GM18519 (cell line): Measurements from ENCODE around the gene FCF1.
"Not testable (repeated sequence)": the region's sequence is repeated elsewhere in the genome, so short reads cannot be mapped to it uniquely, and the experiment has no call there.

Source experiments
- ATAC-seq: cut with Tn5 transposase; IDR thresholded peaks from one replicate; pipeline ENCODE4 v1.9.1; 2021; ENCODE audit warnings: mild to moderate bottlenecking, moderate library complexity; ENCODE audit not compliant: unreplicated experiment, low FRiP score

FCF1 gene

DNA sequence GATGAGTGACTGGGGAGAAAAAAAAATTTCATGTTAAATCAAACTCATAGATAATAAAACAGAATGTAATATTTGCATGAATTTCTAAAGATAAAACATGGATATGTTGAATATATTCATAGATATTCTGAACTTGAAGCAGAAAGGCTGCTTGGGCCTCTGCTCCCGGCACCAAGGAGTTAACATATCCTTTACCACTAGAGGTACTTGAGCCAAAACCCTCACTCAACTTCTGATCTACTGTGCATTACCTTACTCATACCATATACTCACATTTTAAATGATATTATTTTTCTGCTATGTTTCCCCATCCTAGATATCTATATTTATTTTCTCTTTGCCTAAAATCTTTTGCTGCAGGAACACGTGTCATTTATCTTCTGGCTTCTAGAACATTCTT, 15.0 kb upstream of the FCF1 start:
- no peak for ATAC-seq

- no peak for ATAC-seq
Observed at GRCh38 chr14:74698465-74698864, 14.5 kb upstream of the FCF1 start.

GRCh38 chr14:74702293-74702692, 10.7 kb upstream of the FCF1 start:
- ATAC-seq: no peak

- no peak for ATAC-seq
Observed at GRCh38 chr14:74703043-74703442, 9.9 kb upstream of the FCF1 start.

- no peak for ATAC-seq
Observed at GRCh38 chr14:74704656-74705055, 8.3 kb upstream of the FCF1 start.

DNA sequence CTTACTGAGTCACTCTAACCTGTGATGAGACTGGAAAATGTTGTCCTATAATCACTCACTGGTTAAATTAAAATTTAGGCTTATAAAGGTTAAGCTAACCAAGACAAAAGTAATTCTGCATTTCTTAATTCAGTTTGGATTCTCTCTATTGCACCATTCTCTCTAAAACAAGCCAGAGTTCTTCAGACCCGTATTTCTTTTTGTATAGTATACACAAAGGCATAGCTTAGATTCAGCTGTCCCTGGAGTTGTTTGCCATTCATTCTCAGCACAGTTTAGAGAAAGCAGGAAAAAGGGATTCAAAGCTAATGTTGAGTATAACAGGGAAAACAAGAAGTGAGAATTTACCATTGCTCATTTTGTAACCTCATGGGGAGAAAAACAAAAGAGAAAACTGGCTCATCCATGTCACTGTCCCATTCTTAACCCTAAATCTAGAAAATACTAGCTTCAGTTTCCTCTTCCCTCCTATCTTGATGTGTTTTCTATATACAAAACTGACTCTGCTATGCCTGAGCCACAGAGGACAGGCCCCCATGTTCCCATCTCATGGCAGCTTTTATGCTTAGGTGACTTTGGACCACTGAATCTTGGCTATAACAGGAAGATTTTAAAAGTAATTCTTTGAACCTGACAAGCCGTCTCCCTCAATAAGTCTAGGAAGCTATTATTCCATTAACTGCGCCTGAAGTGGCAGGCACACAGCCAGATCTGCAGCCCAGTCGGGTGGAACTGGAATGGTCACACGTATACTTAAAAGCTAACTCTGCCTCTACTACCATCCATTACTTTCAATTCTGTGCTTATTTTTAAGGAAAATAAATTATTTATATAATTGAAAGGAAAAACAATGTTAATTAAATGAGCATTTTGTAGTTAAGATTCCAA, 7.1 kb upstream of the FCF1 start:
- ATAC-seq: no peak

- ATAC-seq: no peak
Observed at GRCh38 chr14:74710480-74710879, 2.5 kb upstream of the FCF1 start.

DNA sequence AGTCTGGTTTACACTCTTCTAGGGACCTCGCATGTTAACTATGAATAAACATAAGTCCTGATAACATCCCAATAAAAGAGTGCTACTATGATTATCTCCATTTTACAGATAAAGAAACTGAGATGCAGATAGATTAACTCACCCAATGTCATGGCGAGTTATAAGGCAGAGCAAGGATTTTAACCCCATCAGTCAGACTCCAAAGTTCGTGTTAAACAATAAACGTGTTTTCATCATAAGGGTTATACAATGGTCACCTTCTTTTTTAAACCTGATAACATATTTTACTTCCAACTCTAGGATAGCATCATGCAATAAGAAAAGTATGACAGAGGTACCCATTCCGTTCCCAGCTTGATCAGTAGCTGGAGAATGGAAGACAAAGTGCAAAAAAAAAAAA, 1.3 kb upstream of the FCF1 start:
- ATAC-seq: no peak

DNA sequence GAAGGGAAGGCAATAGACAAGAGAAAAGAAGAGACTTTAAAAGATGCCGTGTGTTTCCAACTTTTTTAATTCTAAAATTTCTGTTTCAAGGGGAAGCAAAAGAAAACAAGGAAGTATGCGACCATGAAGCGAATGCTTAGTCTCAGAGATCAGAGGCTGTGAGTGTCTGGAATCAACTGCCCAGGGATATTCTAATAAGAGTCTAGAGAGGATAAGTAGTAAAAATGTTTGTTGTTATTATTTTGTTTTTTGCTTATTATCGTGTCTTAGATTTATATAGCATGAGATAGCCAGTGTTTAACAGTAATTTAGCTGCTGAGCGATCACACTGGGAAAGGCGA, 421 bp downstream of the FCF1 start:
- ATAC-seq: no peak

DNA sequence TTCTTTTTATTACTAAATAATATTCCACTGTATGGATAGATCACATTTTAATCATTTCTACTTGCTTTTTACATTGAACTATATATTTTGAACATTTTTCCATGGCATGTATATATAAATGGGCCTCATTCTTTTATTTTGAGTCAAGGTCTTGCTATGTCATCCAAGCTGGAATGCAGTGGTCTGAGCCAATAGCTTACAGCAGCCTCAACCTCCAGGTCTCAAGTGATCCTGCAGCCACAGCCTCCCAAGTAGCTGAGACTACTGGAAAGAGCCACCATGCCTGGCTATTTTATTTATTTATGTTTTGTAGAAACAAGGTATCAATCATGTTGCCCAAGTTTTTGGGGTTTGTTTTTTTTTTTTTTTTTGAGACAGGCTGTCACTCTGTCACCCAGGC, 7.6 kb downstream of the FCF1 start:
- no peak for ATAC-seq

DNA sequence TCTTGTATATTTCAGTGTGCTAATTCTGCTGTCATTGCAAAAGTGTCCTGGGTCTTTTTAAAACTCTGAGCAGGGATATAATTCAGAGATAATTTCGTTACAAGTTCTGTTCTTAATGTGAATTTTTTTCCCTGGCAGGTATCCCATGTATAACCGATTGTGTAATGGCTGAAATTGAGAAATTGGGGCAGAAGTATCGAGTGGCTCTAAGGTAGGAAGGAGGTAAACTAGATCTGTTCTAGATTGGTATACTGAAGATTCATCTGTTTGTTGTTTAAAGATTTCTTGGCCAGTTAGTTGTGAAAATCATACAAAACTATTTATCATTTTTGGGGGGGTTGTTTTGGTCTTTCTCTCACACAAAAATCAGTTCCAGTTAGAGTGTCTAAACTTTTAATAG, 10.2 kb downstream of the FCF1 start:
- no peak for ATAC-seq

DNA sequence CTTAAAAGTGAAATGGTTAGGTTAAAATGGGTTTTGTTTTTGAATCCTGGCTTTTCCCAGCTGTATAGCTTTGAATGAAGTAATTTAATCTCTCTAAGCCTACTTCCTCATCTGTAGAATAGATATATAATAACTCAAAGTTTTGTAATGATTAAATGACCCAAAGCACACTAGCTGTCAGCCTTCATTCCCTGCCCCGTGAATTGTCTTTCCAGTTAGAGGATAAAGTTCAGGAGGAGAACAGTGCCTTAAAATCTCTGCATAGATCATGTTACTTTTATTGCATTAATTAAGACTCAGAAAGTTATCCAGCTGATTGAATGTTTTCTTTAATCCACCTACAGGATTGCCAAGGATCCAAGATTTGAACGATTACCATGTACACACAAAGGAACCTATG, 19.4 kb downstream of the FCF1 start:
- no peak for ATAC-seq

GRCh38 chr14:74733221-74733620, 20.3 kb downstream of the FCF1 start:
- ATAC-seq: no peak

- ATAC-seq: no peak
Observed at GRCh38 chr14:74735125-74735524, 22.2 kb downstream of the FCF1 start.

GRCh38 chr14:74737753-74738325, 24.9 kb downstream of the FCF1 start:
- no peak for ATAC-seq

- ATAC-seq: no peak
Observed at GRCh38 chr14:74739293-74740030, 26.5 kb downstream of the FCF1 start.

DNA sequence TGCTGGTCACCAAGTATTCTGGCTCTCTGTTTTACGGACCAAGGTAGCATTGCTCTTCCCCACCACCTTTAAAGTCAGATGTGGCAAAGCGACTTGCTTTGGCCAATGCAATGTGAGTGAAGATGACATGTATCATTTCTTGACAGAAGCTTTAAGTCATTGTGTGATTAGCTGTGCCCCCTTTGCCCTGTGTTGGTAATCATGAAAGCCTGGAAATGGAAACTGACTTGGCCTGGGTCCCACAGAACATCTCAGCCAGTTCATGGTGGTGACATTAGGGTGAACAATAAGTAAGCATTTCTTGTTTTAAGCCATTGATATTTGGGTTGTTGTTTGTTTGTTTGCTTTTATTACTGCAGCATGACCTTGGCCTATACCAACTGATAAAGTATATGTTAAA, 34.3 kb downstream of the FCF1 start:
- ATAC-seq: no peak

DNA sequence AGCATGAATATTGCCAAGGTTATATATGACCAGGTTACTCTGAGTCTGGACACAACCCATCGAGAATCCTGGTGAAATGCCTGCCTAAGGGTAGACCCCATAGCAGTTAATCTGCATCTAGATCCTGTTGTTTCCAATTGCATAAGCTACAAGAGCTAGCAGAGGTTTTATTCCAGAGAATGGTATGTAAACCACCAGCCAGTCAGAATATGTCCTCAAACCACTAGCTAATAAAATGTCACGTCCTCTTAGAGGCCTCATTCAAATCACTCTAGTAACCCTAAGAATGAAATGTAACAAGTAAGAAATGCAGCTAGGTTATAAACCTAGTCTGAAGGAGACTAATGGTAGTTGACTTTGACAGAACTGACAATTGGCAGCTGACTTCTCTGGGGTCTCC, 41.2 kb downstream of the FCF1 start:
- no peak for ATAC-seq

DNA sequence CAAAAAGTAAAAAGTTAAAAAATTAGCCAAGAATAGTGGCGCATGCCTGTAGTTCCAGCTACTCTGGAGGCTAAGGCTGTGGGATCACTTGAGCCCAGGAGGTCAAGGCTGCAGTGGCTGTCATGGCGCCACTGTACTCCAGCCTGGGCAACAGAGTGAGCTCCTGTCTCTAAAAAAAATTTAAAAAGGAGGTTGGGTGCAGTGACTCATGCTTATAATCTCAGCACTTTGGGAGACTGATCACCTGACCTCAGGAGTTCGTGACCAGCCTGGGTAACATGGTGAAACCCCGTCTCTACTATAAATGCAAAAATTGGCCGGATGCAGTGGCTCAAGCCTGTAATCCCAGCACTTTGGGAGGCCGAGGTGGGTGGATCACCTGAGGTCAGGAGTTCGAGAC, 42.0 kb downstream of the FCF1 start:
- no peak for ATAC-seq

GRCh38 chr14:74756326-74756725, 43.4 kb downstream of the FCF1 start:
- ATAC-seq: no peak

DNA sequence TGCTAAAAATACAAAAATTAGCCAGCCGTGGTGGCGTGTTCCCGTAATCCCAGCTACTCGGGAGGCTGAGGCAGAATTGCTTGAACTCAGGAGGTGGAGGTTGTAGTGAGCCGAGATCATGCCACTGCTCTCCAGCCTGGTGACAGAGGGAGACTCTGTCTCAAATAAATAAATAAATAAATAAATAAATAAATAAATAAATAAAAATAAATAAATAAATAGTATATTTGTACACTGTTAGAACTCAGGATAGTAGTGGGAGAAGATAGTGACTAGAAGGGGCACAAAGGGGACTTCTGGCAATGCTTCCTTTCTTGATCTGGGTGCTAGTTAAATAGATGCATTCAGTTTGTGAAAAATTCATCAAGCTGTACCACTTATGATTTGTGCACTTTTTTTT, 45.6 kb downstream of the FCF1 start:
- not testable (repeated sequence) for ATAC-seq
